ENCODE results near the gene ADPRHL1.

Gene ADPRHL1

DNA sequence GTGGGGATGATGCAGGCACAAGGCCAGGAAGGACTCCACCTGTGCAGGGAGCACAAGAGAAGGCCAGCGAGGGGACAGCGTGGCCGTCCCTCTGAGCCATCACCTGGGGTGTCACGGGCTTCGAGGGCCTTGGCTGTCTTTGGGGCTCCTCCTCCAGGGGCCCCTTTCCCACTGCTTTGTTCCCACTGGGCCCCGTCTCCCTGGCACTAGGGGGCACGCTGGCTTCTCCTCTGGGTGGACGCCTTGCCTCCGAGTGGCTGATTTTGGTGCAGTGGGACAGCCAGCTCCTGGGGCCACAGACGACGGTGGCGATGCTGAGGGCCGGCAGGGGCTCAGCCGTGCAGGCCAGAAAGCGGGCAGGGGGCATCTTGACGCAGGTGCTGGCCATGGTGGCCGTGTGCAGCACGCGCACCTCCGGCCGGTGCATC lies 46.2 kb downstream of the ADPRHL1 start:
- H3K27me3 ChIP-seq (ENCODE audit: insufficient read depth, poor library complexity, severe bottlenecking) = no peaks in the 10 kb centered on the region
- no peak overlapping the region for H3K4me3 ChIP-seq (ENCODE audit: severe bottlenecking)
- DNase-seq (ENCODE audit: low spot score) (no peak), ATAC-seq (ENCODE audit: low read depth) (no peak)
- H3K36me3 ChIP-seq (ENCODE audit: low read depth) = no peaks in the 10 kb centered on the region
- H3K4me1 ChIP-seq (ENCODE audit: insufficient read depth, poor library complexity, severe bottlenecking) = peaks cover 6% of the 10 kb centered on the region
- H3K9me3 ChIP-seq (ENCODE audit: severe bottlenecking) = no peaks in the 10 kb centered on the region
- H3K27ac ChIP-seq (ENCODE audit: poor library complexity, severe bottlenecking) = no peak overlapping the region
- TF ChIP-seq, protein P1, sequence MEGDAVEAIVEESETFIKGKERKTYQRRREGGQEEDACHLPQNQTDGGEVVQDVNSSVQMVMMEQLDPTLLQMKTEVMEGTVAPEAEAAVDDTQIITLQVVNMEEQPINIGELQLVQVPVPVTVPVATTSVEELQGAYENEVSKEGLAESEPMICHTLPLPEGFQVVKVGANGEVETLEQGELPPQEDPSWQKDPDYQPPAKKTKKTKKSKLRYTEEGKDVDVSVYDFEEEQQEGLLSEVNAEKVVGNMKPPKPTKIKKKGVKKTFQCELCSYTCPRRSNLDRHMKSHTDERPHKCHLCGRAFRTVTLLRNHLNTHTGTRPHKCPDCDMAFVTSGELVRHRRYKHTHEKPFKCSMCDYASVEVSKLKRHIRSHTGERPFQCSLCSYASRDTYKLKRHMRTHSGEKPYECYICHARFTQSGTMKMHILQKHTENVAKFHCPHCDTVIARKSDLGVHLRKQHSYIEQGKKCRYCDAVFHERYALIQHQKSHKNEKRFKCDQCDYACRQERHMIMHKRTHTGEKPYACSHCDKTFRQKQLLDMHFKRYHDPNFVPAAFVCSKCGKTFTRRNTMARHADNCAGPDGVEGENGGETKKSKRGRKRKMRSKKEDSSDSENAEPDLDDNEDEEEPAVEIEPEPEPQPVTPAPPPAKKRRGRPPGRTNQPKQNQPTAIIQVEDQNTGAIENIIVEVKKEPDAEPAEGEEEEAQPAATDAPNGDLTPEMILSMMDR (IDR thresholded peaks at IDR 0.05; ENCODE audit: poor library complexity, severe bottlenecking) = no peak

DNA sequence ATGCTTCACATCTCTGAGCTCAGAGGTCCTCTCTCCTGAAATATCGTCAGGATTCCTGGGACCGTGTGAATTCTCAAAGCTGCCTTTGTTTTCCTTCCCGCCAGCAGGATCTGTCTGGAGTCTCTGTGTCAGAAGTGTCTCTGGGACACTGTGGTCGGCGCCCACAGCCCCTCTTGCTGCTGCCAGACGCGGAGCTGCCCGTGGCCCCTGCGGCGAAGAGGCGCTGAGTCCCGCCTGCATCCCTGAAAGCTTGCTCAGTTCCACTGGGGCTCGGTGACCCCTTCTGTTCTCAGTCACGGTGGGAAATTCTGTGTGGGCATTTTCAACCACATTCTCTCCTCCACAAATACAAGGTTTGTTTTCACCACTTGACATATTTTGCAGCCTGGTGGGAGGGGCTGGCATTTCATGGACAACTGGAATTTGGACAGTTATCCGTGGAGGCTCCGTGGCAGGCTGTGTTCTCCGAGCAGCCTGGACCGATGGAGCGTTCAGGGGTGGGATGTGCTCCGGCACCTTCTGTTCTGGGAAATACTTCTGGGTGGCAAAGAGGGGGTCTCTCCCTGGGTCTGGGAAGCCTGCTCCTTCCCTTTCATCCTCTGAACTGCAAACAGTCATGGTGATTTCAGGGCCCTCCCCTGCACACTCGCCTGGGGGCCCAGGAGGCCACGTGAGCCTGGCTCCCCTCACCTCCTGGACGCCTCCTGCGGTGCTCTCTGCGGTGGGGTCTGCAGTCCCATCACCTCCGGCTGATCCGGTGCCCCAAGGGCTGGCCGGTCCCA lies 46.8 kb downstream of the ADPRHL1 start:
- no peak overlapping the region for H3K27ac ChIP-seq (ENCODE audit: poor library complexity, severe bottlenecking)
- H3K4me1 ChIP-seq (ENCODE audit: insufficient read depth, poor library complexity, severe bottlenecking) = peaks cover 6% of the 10 kb centered on the region
- H3K4me3 ChIP-seq (ENCODE audit: severe bottlenecking) = no peak overlapping the region
- H3K27me3 ChIP-seq (ENCODE audit: insufficient read depth, poor library complexity, severe bottlenecking) = peaks cover 2% of the 10 kb centered on the region
- TF ChIP-seq, protein P1 (IDR thresholded peaks at IDR 0.05; ENCODE audit: poor library complexity, severe bottlenecking) = no peak
- DNase-seq (ENCODE audit: low spot score) = no peak
- ATAC-seq (ENCODE audit: low read depth) = no peak
- H3K9me3 ChIP-seq (ENCODE audit: severe bottlenecking) = no peaks in the 10 kb centered on the region
- no peaks in the 10 kb centered on the region for H3K36me3 ChIP-seq (ENCODE audit: low read depth)

DNA sequence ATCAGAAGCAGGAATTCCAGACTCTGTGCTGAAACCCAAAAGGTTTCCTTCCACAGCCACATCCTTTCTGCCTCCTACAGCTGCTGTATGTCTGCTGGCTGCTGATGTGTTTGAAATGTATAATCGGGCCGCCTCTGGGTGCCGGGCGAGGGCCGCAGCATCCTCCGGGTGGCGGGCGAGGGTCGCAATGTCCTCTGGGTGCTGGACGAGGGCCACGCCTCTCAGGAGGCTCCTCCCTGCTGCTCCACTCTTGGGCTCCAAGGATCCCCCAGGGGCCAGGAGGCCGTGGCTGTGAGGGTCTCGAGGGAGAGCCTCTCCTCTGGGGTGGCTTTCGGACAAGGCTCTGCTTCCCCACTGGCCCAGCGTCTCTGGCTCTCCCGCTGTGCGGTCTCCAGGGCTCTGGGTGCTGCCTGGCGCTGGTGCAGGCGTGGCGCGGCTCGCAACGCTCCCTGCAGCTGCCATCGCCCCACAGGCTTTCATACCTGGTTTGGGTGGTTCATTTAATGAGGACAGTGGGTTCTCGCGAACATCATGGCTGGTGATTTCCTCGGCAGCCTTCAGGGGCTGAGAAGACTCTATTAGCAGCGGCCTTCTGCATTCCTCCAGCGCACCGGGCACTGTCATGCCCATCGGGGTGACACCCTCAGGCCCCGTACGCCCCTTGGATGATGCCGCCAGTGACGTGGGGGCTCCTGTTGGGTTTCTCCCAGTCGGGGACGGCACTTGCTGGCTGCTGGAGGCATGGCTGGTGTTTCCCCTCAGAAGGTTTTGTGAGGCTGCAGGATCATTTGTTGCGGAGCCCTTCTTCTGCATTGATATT lies 47.6 kb downstream of the ADPRHL1 start:
- Histone ChIP-seq H3K36me3 (ENCODE audit: low read depth) (no peaks in the 10 kb centered on the region), H3K9me3 (ENCODE audit: severe bottlenecking) (no peaks in the 10 kb centered on the region), H3K27me3 (ENCODE audit: insufficient read depth, poor library complexity, severe bottlenecking) (peaks cover 5% of the 10 kb centered on the region), H3K4me3 (ENCODE audit: severe bottlenecking) (no peak overlapping the region), H3K27ac (ENCODE audit: poor library complexity, severe bottlenecking) (no peak overlapping the region), H3K4me1 (ENCODE audit: insufficient read depth, poor library complexity, severe bottlenecking) (no peaks in the 10 kb centered on the region)
- ATAC-seq (ENCODE audit: low read depth) = no peak
- DNase-seq (ENCODE audit: low spot score) = peak; percentile 56
- TF ChIP-seq, protein P1 (IDR thresholded peaks at IDR 0.05; ENCODE audit: poor library complexity, severe bottlenecking) = no peak

DNA sequence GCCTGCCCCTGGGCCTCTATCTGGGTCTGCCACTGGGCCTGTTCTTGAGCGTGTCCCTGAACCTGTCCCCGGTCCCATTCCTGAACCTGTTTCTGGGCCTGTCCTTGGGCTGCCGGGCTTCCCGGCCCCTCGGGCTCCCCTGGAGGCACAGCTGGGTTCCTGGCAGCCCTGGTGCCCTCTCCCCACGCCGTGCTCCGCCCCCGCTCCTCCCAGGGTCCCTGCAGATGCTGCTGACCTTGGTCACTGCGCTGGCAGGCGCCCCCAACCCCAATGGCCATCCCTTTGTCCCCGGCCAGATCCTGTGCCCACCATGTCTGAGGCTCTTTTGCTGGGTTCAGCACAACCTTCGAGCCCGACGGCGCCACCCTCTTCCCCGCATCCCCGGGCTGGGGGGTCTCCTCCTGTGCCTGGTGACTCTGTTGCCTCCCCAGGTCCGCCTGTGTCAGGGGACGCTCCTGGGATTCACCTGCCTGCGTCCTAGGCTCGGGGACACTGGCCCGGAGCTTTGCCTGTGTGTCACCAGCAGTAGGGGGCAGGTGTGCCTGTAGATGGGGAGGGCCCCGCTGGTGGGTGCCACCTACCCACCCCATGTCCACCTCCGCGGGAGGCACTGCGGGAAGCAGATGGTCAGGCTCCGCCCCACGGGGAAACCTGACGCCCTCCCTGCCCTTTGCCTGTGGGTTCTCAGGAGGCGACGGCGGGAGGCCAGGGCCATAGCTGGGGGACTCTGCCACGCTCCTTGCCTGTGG lies 48.4 kb downstream of the ADPRHL1 start:
- peak; percentile 62 for DNase-seq (ENCODE audit: low spot score)
- Histone ChIP-seq H3K27ac (ENCODE audit: poor library complexity, severe bottlenecking) (no peak overlapping the region), H3K4me3 (ENCODE audit: severe bottlenecking) (no peak overlapping the region), H3K27me3 (ENCODE audit: insufficient read depth, poor library complexity, severe bottlenecking) (peaks cover 5% of the 10 kb centered on the region), H3K36me3 (ENCODE audit: low read depth) (no peaks in the 10 kb centered on the region), H3K4me1 (ENCODE audit: insufficient read depth, poor library complexity, severe bottlenecking) (no peaks in the 10 kb centered on the region), H3K9me3 (ENCODE audit: severe bottlenecking) (no peaks in the 10 kb centered on the region)
- TF ChIP-seq, protein P1 (IDR thresholded peaks at IDR 0.05; ENCODE audit: poor library complexity, severe bottlenecking) = no peak
- no peak for ATAC-seq (ENCODE audit: low read depth)
